Tibial nerve (tissue), 4 donors: ENCODE data around the gene TMEM245. TPM values are rescaled to one million over a fixed set of nuclear protein-coding genes. Genes with fewer than 3 reads are reported as not detected.

ENCODE experiments used
- DNase-seq, 2 donors: peaks; one replicate each; pipeline ENCODE4 v3.0.0-alpha.2; 2019; ENCODE audit warnings: low spot score in 2 of 2
- H3K27ac ChIP-seq, 4 donors: fragments of 200-600 bp; sonication (generic) in 3 of 4; one replicate each; pipeline ENCODE4 v1.5.1; 2017 to 2019; ENCODE audit warnings: mild to moderate bottlenecking in 1 of 4
- H3K27me3 ChIP-seq, 2 donors: fragments of 200-600 bp; sonication (generic) in 1 of 2; one replicate each; pipeline versions ENCODE4 v1.5.1 to v1.6.0; 2017 to 2019
- H3K36me3 ChIP-seq, 3 donors: fragments of 200-600 bp; sonication (generic); one replicate each; pipeline ENCODE4 v1.5.1; 2018 to 2019
- H3K4me1 ChIP-seq, 4 donors: fragments of 200-600 bp; sonication (generic) in 3 of 4; one replicate each; pipeline ENCODE4 v1.5.1; 2017 to 2019
- H3K4me3 ChIP-seq, 4 donors: fragments of 200-600 bp; sonication (generic) in 3 of 4; one replicate each; pipeline ENCODE4 v1.5.1; 2017 to 2019; ENCODE audit warnings: mild to moderate bottlenecking in 1 of 4, moderate library complexity in 1 of 4
- H3K9me3 ChIP-seq, 4 donors: fragments of 200-600 bp; sonication (generic) in 3 of 4; one replicate each; pipeline ENCODE4 v1.5.1; 2017 to 2019
- CTCF ChIP-seq, 5 experiments: fragments of 200-600 bp in 3 of 5; fragments of 450-650 bp in 2 of 5; sonication (generic) in 3 of 5; IDR thresholded peaks; one replicate each; pipeline ENCODE4 v1.5.1; 2016 to 2019; ENCODE audit warnings: antibody characterized with exemption in 5 of 5, mild to moderate bottlenecking in 3 of 5, moderate library complexity in 2 of 5
- EP300 ChIP-seq, 2 donors: sonication (generic); formaldehyde crosslinking; IDR thresholded peaks; one replicate each; pipeline ENCODE4 v1.6.1; 2017; ENCODE audit warnings: antibody characterized with exemption in 2 of 2, mild to moderate bottlenecking in 1 of 2
- POLR2A ChIP-seq, 2 donors: fragments of 450-650 bp; IDR thresholded peaks; one replicate each; pipeline ENCODE4 v1.6.1; 2017; ENCODE audit warnings: antibody characterized with exemption in 2 of 2, mild to moderate bottlenecking in 2 of 2, moderate library complexity in 2 of 2
- WGBS, 2 donors: methylation state at CpG; one replicate each; pipeline ENCODE4 v1.1.5; 2018; 5-methylcytosine and 5-hydroxymethylcytosine counted together
- total RNA-seq, 4 donors: library from RNA; depleted of rRNA; stranded (reverse); fragments of >200 nt; gene quantifications; one replicate each; pipeline ENCODE4 v1.1.0, GENCODE V29; 2016

TMEM245 gene
- total RNA-seq, 4 donors from 2014 or later = 51.6 to 100 (median 89.5) TPM

- H3K4me3 ChIP-seq = no peak overlapping the region
- peaks cover 0 to 6% (median 0%) of the 10 kb centered on the region in 4 donors for H3K4me1 ChIP-seq
- H3K27me3 ChIP-seq = no peaks in the 10 kb centered on the region
- H3K36me3 ChIP-seq = no peaks in the 10 kb centered on the region
- 79 to 83% methylated on average over 2 of the region's 2 CpGs for WGBS, 2 donors
- H3K9me3 ChIP-seq = no peaks in the 10 kb centered on the region
- TF ChIP-seq POLR2A (IDR thresholded peaks at IDR 0.05) (no peak), EP300 (IDR thresholded peaks at IDR 0.05) (no peak), CTCF (IDR thresholded peaks at IDR 0.05) (no peak)
- no peak overlapping the region for H3K27ac ChIP-seq
- no peak for DNase-seq
Measured at GRCh38 chr9:109124121-109124520, 4.4 kb upstream of the TMEM245 start.

GRCh38 chr9:109122726-109123621 lies 3.2 kb upstream of the TMEM245 start:
- no peak for TF ChIP-seq POLR2A (IDR thresholded peaks at IDR 0.05)
- no peak for TF ChIP-seq CTCF (IDR thresholded peaks at IDR 0.05)
- TF ChIP-seq EP300 (IDR thresholded peaks at IDR 0.05) = no peak
- peaks cover 0 to 15% (median 8%) of the 10 kb centered on the region in 4 donors for H3K4me1 ChIP-seq
- WGBS, 2 donors = 79 to 82% methylated on average over 12 of the region's 12 CpGs
- H3K36me3 ChIP-seq = no peaks in the 10 kb centered on the region
- H3K27me3 ChIP-seq = no peaks in the 10 kb centered on the region
- no peak overlapping the region for H3K27ac ChIP-seq
- DNase-seq = no peak
- no peaks in the 10 kb centered on the region for H3K9me3 ChIP-seq
- H3K4me3 ChIP-seq = no peak overlapping the region

- H3K27me3 ChIP-seq = no peaks in the 10 kb centered on the region
- TF ChIP-seq POLR2A (IDR thresholded peaks at IDR 0.05) = no peak
- TF ChIP-seq CTCF (IDR thresholded peaks at IDR 0.05) = no peak
- TF ChIP-seq EP300 (IDR thresholded peaks at IDR 0.05) = no peak
- H3K4me1 ChIP-seq = peaks cover 0 to 31% (median 24%) of the 10 kb centered on the region in 4 donors
- no peak overlapping the region for H3K27ac ChIP-seq
- 77 to 83% methylated on average over 11 of the region's 11 CpGs for WGBS, 2 donors
- H3K4me3 ChIP-seq = no peak overlapping the region
- H3K9me3 ChIP-seq = no peaks in the 10 kb centered on the region
- DNase-seq = no peak
- H3K36me3 ChIP-seq = no peaks in the 10 kb centered on the region
Measured at GRCh38 chr9:109121232-109121796, 1.6 kb upstream of the TMEM245 start.

GRCh38 chr9:109120204-109120789 lies 550 bp upstream of the TMEM245 start:
- Histone ChIP-seq H3K27ac (no peak overlapping the region), H3K36me3 (no peaks in the 10 kb centered on the region), H3K4me1 (peaks cover 3 to 39% (median 32%) of the 10 kb centered on the region in 4 donors), H3K9me3 (no peaks in the 10 kb centered on the region), H3K27me3 (no peaks in the 10 kb centered on the region), H3K4me3 (no peak overlapping the region)
- DNase-seq = no peak
- TF ChIP-seq EP300 (IDR thresholded peaks at IDR 0.05) (no peak), CTCF (IDR thresholded peaks at IDR 0.05) (no peak), POLR2A (IDR thresholded peaks at IDR 0.05) (no peak)
- 29 to 33% methylated on average over 13 of the region's 13 CpGs for WGBS, 2 donors
